WTC11 (cell line): ENCODE data around the gene GALNTL6.
"Not testable (repeated sequence)": the region's sequence is repeated elsewhere in the genome, so short reads cannot be mapped to it uniquely, and the experiment has no call there.

Experiments used
- ATF2 ChIP-seq: sonication (generic); formaldehyde crosslinking; IDR thresholded peaks from 2 replicates; pipeline ENCODE4 v1.8.1; 2022; ENCODE audit warnings: low read depth, missing genetic modification reagents, borderline replicate concordance
- CTCF ChIP-seq: fragments of 200-600 bp; IDR thresholded peaks from 2 replicates; pipeline ENCODE4 v1.8.0; 2022; ENCODE audit warnings: antibody characterized with exemption
- E2F1 ChIP-seq: sonication (generic); formaldehyde crosslinking; IDR thresholded peaks from 2 replicates; pipeline ENCODE4 v1.8.0; 2022; ENCODE audit warnings: mild to moderate bottlenecking, missing genetic modification reagents
- ESRRA ChIP-seq: sonication (generic); formaldehyde crosslinking; IDR thresholded peaks from 2 replicates; pipeline ENCODE4 v1.8.1; 2022; ENCODE audit warnings: mild to moderate bottlenecking, missing genetic modification reagents, borderline replicate concordance
- JUN ChIP-seq: sonication (generic); formaldehyde crosslinking; IDR thresholded peaks from 2 replicates; pipeline ENCODE4 v1.8.0; 2023; ENCODE audit warnings: mild to moderate bottlenecking, missing genetic modification reagents
- MAX ChIP-seq: sonication (generic); formaldehyde crosslinking; IDR thresholded peaks from 2 replicates; pipeline ENCODE4 v1.8.0; 2022; ENCODE audit warnings: mild to moderate bottlenecking, missing genetic modification reagents
- SMAD3 ChIP-seq: sonication (generic); formaldehyde crosslinking; IDR thresholded peaks from 2 replicates; pipeline ENCODE4 v1.8.0; 2022; ENCODE audit warnings: missing genetic modification reagents, mild to moderate bottlenecking, borderline replicate concordance
- SMAD4 ChIP-seq: sonication (generic); formaldehyde crosslinking; IDR thresholded peaks from 2 replicates; pipeline ENCODE4 v1.8.0; 2022; ENCODE audit warnings: mild to moderate bottlenecking, missing genetic modification reagents
- SP1 ChIP-seq: sonication (generic); formaldehyde crosslinking; conservative IDR thresholded peaks from 2 replicates; pipeline ENCODE4 v1.8.1; 2022; ENCODE audit warnings: missing genetic modification reagents
- USF2 ChIP-seq: sonication (generic); formaldehyde crosslinking; IDR thresholded peaks from 2 replicates; pipeline ENCODE4 v1.8.1; 2023; ENCODE audit warnings: mild to moderate bottlenecking, missing genetic modification reagents, moderate library complexity
- ZNF121 ChIP-seq: sonication (generic); formaldehyde crosslinking; IDR thresholded peaks from 2 replicates; pipeline ENCODE4 v1.8.0; 2023; ENCODE audit warnings: missing genetic modification reagents
- ZNF281 ChIP-seq: sonication (generic); formaldehyde crosslinking; IDR thresholded peaks from 2 replicates; pipeline ENCODE4 v1.8.0; 2023; ENCODE audit warnings: mild to moderate bottlenecking, missing genetic modification reagents
- ZSCAN18 ChIP-seq: fragments of 250-450 bp; sonication (Bioruptor Pico); IDR thresholded peaks from 2 replicates; pipeline ENCODE4 v2.1.2; 2022; ENCODE audit warnings: mild to moderate bottlenecking, moderate library complexity

- TF ChIP-seq CTCF; JUN (CRISPR knock-in tag); SMAD3 (CRISPR knock-in tag); SMAD4 (CRISPR knock-in tag); ZSCAN18 (CRISPR knock-in tag); ATF2 (CRISPR knock-in tag); ESRRA; SP1 (CRISPR knock-in tag); E2F1 (CRISPR knock-in tag); ZNF121 (CRISPR knock-in tag); ZNF281; MAX (CRISPR knock-in tag); USF2: not testable (repeated sequence)
These were observed 1074.2 kb downstream of the GALNTL6 start for GRCh38 chr4:172887358-172887757.
